GM18505 (cell line): Measurements from ENCODE around the gene CIDEA.

ENCODE experiments used
- ATAC-seq: cut with Tn5 transposase; IDR thresholded peaks from one replicate; pipeline ENCODE4 v1.9.1; 2021; ENCODE audit not compliant: unreplicated experiment
- POLR2A ChIP-seq: IDR thresholded peaks from 4 replicates; pipeline ENCODE4 v1.6.1; 2011; ENCODE audit warnings: borderline replicate concordance; ENCODE audit not compliant: insufficient read depth, insufficient read length; ENCODE audit errors: extremely low read depth

CIDEA gene

DNA sequence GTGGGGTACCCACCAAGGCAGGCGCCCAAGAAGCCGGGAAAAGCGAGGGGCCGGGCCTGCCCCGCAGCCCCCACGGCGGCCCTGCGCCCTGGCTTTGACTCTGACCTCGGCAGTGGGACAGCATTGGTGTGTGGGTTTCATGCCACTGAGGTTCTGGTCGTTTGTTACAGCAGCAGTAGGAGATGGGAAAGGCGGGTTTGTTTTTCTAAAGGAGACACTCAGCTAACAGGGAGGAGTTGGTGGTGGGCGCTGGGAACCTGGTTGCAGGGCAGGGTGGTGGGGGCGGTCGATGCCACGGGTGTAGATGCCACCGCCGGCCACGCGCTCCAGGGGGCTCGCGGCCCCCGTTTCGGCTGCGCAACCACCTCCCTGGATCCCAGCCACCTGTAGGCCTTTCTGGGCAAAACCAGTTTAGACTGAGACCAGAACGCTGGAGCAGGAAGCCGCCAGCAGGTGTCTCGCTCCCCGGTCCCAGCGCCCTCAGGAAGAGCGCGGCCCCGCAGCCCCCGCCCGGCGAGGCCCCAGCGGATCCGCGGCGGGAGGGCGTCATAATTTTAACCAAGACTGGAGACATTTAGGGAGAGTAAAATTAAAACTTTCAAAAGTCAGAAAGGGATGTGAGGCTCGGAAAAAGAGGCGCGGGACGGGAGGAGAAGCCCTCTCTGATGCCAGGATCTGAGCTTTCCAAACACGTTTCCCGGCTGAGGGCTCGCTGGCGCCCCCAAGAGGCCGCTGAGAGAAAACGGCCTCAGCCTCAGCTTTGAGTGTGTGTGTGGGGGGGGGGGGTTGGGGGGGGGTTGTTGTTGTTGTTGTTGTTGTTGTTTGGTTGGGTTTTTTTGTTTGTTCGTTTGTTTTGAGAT lies 17.4 kb downstream of the CIDEA start:
- ATAC-seq: no peak
- TF ChIP-seq POLR2A: no peak

- no peak for ATAC-seq
- no peak for TF ChIP-seq POLR2A
Observed at GRCh38 chr18:12274793-12275192, 20.6 kb downstream of the CIDEA start.

- ATAC-seq: no peak
- TF ChIP-seq POLR2A: no peak
Observed at GRCh38 chr18:12276736-12277554, 22.8 kb downstream of the CIDEA start.

DNA sequence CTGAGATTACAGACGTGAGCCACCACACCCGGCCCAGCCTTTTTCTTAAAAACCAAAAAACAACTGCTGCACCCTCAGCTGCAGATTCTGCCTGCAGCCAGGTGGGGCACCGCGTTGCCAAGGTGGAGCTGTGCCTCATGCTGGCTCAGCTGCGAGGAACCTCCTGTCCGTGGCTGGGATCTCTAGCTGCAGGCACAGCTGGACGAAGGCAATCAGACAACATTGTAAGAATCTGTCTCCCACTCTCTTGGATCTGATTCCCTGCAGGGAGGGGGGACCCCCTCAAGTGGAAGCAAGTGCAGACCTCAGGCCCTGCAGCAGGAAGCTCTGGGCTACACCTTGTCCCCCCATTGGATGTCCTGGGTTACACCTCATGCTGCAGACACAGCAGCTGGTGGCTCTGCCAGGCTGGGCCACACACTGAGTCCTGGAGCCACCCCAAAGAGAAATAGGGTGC lies 24.1 kb downstream of the CIDEA start:
- ATAC-seq: no peak
- TF ChIP-seq POLR2A: no peak

DNA sequence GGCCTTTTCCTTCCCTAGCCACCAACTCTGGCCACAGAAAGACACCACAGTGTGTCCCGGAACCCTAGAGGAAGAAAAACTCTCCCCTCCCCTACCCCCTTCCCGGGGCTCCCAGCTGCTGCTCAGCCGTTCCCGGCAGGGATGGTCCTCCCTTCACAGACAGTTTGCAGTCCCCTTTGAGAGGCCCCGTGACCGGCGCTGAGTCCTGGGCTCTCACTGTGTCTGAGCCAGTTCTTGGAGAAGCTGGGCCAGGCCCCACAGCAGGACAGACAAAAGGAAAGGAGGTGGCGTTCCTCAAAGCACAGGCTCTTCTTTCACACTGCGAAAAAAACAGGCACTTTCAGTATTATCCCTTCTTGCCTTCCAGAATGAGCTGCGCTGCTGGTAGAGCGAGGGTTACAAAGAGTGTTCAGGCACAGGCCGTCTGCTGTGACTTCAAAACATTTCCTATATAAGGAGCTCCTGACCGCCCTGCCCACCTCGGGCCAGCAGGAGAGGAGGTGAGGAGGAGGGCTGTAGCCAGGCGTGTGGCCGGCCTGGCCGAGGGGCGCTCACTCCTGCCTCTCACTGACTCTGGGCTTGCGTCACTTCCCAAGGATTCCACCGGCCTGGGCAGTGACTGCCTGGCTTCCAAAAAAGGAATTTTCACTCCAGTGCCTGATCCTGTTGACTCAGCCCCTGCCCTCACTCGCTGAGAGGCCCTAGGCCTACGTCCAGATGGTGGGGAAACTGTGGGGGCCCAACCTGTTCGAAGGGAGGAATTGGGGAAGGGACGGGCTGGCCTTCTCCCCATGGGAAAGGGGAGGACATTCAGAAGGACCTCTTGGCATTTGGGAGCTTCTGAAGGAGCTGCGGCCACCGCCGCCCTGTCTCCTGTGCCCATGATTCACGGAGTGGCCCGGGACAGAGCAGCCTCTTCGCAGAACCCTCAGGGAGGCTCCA lies 24.9 kb downstream of the CIDEA start:
- no peak for ATAC-seq
- no peak for TF ChIP-seq POLR2A

DNA sequence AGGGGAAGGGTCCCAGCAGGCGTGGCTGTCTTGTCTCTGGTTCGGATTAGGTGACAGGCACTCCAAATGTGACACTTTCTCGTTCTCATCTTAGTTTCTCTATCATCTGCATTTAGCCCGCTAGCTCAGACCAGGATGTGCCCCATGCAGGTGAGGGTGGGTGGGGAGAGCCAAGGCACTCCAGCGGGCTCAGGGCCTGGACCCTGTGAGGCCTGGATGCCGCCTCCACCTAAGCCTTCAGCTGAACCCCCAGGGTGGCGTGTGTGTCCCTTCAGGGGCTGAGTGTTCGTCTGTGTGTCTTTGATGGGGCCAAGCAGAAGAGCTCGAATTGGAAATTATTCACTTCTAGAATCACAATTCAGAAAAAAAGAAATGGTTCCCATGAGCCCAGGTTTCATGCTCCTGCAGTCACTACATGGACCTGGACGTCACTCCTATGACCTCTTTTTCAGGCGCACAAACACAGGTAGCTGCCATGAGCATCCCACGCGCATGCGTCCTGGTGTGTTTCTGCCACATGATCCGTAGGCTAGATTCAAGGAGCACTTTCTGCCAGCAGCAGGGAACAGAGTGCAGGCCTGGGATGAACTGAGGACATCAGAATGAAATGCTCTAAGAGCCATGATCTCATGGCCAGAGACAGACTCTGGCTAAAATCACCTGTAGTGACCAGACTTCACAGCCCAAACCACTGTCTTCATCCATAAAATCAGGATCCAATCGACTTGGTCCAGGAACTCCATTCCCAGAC lies 25.8 kb downstream of the CIDEA start:
- no peak for ATAC-seq
- no peak for TF ChIP-seq POLR2A

DNA sequence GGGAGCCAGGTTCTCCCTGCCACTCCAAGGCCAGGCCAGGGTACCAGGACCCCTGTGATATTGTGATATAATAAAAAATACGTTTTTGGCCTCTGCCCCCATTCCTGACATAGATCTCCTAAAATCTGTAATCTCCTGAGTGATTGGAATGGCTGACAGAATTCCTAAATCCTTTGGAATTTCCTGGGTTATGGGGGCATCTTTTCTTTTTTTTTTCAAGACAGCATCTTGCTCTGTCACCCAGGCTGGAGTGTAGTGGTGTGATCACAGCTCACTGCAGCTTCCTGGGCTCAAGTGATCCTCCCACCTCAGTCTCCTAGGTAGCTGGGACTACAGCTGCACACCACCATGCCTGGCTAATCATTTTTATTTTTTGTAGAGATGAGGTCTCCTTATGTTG lies 27.7 kb downstream of the CIDEA start:
- no peak for ATAC-seq
- no peak for TF ChIP-seq POLR2A

- ATAC-seq: no peak
- no peak for TF ChIP-seq POLR2A
Observed at GRCh38 chr18:12282442-12283039, 28.4 kb downstream of the CIDEA start.

- ATAC-seq: no peak
- TF ChIP-seq POLR2A: no peak
Observed at GRCh38 chr18:12283256-12283655, 29.1 kb downstream of the CIDEA start.

DNA sequence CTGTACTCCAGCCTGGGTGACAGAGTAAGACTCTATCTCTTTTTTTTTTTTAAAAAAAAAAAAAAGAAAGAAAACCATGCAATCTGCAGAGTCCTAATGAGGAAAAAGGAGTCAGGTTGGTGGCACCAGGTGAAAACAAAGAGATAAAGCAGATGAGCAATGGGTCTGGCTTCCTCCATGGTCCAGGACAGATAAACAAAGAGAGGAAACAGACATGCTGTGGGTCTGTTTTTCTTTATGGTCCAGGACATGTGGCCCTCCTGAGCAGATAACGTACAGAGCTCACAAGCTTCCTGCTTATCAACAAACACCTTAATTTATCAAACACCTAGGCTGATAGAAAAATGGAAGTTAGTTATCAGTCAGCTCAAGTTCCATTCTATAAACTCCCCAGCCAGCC lies 29.5 kb downstream of the CIDEA start:
- ATAC-seq: no peak
- TF ChIP-seq POLR2A: no peak

GRCh38 chr18:12287131-12287681 lies 33.0 kb downstream of the CIDEA start:
- ATAC-seq: no peak
- TF ChIP-seq POLR2A: no peak

- ATAC-seq: no peak
- no peak for TF ChIP-seq POLR2A
Observed at GRCh38 chr18:12287684-12288402, 33.7 kb downstream of the CIDEA start.

- ATAC-seq: no peak
- no peak for TF ChIP-seq POLR2A
Observed at GRCh38 chr18:12288403-12288755, 34.2 kb downstream of the CIDEA start.
